ENCODE results near the gene KBTBD4.

KBTBD4 gene

DNA sequence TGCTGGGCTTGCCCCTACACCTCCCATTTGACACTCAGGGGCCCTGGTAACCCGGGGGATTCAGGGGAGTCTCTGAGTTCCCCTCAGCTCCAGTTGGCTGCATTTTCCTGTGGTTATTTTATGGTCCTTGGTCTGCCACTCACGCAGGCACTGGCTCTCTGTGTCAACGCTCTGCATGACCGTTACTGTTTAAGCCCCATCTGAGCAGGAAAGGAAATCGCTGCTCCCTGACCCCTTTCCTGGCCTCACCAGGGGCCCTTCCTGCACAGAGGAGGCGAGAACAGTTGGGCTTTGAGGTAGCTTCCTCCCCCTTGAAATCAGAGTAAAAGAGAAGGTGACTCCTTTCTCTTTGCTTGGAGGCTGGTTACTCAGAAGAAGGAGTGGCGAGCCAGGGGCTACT lies 13.0 kb upstream of the KBTBD4 start:
- in situ Hi-C loops (cut with HindIII; ENCODE audit: low sequenced_read_pairs): no loop called here

DNA sequence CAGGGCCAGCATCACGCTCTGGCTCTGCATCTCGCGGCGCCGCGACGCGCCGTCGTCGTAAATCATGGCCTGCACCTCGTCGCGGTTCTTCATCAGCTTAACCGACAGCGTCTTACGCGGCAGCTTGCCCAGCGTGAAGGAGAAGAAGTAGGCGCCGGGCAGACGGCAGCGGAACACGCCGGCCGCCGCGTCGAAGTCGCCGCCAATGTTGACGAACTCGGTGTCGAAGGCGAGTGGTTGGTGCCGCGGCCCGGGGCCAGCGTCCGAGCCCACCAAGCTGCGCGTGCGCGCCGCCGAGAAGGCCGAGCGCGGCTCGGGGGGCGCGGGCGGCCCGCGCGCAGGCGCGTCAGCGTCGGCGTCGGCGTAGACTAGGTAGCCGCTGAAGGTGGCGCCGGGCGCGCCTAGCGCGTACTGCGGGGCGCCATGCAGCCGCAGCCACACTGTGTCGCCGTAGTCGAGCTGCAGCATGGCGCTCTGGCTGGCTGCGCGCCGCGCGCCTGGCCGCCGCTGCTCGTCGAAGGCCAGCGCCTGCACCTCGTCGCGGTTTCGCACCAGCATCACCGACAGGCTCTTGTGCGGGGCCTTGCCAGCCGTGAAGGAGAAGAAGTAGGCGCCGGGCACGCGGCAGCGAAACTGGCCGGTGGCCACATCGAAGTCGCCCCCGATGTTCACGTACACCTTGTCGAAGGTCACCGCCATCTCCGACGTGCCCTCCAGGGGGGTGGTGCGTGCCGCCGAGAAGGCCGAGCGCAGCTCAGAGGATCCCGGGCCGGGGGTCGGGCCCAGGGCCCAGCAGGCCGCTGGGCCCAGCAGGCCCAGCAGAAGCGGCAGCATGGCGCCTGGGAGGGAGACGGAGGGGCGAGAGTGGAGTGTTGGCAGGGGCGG lies 11.4 kb upstream of the KBTBD4 start:
- in situ Hi-C loops (cut with HindIII; ENCODE audit: low sequenced_read_pairs): no loop called here

DNA sequence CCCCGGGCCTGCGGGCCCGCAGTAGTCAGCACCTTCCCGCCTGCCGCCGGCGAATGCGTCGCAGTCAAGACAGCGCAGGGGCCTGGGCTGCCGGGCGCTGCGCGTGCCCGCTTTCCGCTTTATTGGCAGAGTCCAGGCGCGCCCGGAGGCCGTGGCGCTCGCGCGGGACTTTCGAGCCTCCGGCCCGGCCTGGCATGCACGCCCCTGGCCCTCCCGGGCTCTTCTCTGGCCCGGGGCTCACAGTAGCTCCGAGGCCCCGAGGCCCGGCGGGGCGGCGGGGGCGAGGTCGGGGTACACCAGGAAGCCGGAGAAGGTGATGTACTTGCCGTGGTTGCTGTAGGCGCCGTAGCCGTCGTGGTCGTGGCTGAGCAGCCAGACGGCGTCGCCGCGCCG lies 10.8 kb upstream of the KBTBD4 start:
- in situ Hi-C loops (cut with HindIII; ENCODE audit: low sequenced_read_pairs): no loop called here

DNA sequence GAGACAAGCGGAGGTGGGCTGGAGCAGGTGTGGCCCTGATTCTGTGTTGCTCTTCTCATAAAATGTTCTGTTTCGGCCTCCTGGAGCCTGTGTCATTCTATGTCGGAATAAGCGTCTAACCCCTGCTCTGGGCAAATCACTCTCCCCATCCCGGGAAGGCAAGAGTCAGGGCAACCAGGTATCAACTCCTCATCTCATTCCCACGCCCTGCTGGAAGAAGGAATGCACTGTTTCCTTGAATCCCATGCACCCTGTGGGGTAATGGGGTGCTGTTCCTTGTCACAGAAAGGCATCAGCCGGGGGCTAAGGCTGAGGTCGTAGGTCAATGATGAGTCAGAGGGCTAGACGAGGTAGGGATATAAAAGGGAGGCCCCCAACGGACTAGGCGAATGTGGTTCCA lies 10.3 kb upstream of the KBTBD4 start:
- in situ Hi-C loops (cut with HindIII; ENCODE audit: low sequenced_read_pairs): no loop called here

DNA sequence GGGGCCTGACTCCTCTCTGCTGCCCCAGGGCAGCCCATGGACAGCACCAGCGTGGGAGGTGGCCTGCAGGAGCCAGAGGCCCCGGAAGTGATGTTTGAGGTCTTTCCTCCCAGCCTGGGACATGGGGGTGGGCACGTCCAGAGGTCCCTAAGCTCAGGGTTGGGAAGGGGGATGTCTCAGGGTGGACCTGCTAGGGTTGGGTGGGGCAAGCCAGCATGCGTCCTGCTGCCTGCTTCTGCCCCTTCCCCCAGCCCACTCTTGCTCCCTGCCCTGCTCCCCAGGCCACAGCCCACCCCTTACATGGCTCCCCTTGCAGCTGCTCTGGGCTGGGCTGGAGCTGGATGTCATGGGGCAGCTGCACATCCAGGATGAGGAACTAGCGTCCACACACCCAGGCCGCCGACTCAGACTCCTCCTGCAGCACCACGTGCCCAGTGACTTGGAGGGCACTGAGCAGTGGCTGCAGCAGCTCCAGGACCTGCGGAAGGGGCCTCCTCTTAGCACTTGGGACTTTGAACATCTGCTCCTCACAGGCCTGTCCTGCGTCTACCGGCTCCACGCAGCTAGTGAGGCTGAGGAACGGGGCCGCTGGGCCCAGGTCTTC lies 9.1 kb upstream of the KBTBD4 start:
- in situ Hi-C loops (cut with HindIII; ENCODE audit: low sequenced_read_pairs): no loop called here

DNA sequence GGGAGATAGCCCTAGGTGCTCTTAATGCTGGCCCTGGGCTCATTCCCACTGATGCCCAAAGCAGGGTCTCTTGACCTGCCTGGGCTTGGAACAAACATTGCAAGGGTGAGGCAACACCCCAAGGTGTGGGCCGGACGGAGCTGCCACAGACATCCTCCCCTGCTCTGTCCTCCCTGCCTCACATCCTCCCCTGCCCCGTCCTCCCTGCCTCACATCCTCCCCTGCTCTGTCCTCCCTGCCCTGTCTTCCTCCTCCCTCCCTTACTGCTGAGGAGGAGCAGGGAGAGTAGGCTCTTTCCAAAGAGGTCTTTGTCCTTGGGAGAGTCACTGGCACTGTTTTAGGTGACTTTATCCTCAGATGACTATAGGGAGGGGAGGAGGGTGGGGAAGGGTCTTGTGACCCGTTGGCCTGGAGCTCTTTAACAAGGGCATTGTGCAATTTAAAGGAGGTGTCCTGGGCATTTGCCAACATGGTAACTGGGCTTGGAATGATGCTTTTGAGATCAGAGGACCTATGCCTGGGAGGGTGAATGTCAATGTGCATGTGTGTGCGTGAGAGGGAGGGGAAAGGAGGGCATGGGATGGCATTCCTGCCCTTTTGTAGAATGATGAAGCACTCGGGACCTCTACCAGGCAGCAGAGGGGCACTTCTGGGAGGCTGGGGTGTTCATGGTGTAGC lies 8.4 kb upstream of the KBTBD4 start:
- in situ Hi-C loops (cut with HindIII; ENCODE audit: low sequenced_read_pairs): no loop called here

DNA sequence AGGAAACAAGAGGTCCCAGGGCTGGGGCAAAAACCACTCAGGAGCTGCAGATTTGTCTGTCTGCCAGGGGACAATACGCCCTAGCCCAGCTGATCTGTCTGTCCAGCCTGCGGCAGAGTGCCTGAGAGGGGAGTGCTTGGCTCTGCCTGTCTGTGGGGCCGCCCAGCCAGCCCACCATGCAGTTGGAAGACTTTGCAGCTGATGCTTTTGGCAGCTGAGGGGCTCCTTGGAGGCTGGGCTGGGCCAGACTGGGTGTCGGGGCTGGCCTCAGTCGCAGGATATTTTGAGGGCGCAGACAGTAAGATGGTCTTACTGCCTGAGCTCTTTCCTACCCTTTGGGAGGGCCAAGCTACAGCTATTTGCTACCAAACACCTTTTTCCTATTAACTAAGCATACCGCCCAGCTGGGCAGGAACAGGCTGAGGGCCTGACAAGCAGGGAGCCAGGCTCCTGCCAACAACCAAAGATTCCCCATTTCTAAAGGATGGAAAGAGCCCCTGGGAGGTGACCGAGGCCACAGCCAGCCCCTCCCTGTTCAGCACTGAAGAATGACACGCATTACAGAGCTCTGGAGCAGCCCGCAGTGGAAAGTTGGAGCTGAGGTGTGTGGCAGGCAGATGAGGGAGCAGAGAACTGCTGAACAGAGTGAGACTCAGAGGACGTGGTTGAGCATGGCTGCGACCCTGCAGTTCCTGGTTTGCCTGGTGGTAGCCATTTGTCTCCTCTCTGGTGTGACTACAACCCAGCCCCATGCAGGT lies 7.5 kb upstream of the KBTBD4 start, which contains the start of gene FAM180B:
Gene FAM180B (plus strand): TSS at position 581 of the 758 bp plus-strand sequence. CDS start 91 bp downstream, at position 672.
- in situ Hi-C loops (cut with HindIII; ENCODE audit: low sequenced_read_pairs): no loop called here

DNA sequence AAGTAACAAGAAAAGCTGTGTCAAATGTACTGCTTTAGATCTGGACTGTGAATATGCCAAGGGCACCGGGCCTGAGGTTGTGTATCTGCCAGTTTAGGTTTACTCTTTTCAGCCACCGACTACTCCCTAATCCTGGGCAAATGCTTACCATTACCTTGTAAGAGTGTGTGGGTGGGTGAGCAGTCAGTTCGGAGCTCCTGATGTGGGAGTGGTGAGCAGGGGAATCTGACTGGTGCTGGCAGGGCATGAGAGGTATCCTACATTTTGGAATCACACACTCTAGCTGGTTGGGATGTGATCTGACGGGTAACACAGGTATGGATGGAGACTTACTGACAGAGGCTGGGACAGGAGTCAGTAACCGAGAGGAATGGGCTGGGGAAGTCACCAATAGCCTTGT lies 5.1 kb upstream of the KBTBD4 start:
- in situ Hi-C loops (cut with HindIII; ENCODE audit: low sequenced_read_pairs): no loop called here

DNA sequence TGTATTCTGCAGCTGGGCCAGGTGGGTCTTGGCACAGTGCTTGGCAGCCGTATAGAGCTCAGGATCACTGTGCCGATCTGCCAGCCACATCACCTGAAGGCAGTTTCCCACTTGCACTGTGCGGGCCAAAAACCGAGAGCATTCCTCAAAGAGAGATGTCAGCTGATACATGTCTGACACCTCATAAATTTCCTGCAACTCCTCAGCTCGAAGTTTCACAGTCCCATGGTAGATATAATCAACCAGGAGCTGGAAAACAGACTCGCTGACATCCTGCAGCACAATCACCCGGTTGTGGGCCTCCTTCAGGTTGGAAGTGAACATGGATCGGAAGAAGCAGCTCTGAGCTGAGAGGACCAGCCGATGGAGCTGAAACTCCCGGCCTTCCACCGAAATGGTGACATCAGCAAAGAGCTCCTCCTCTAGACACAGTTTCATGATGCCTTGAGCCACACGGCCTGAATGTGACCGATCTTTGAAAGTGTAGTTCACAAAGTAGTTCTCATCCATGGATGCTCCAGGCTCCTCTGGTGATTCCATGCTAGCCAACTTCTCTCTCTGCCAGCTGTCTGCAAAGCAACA lies 1.2 kb downstream of the KBTBD4 start:
- in situ Hi-C loops (cut with HindIII; ENCODE audit: low sequenced_read_pairs): loop anchor here (5.0 to 10.0 kb wide), 2 partner anchors 35 to 47 kb away; no protein-coding TSS in a partner anchor

DNA sequence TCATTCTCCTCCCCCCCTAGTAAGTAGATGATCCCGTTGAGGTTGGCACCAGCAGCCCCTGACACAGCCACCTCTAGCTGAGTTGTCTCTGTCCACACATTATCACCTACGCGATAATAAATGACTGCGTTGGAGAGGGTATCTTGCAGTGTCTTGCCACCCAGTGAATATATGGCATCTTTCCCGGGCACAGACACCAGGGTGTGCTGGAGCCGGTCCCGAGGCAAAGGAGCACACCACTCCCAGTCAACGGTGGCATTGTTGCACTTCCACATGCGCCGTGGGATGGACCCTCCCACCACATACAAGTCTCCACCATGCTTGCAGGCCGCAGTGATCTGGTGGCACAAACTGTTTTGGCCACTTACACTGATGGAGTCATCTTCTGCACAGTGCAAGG lies 5.4 kb downstream of the KBTBD4 start:
- in situ Hi-C loops (cut with HindIII; ENCODE audit: low sequenced_read_pairs): loop anchor here (10.0 kb wide), 1 partner anchor 51 kb away; no protein-coding TSS in a partner anchor

DNA sequence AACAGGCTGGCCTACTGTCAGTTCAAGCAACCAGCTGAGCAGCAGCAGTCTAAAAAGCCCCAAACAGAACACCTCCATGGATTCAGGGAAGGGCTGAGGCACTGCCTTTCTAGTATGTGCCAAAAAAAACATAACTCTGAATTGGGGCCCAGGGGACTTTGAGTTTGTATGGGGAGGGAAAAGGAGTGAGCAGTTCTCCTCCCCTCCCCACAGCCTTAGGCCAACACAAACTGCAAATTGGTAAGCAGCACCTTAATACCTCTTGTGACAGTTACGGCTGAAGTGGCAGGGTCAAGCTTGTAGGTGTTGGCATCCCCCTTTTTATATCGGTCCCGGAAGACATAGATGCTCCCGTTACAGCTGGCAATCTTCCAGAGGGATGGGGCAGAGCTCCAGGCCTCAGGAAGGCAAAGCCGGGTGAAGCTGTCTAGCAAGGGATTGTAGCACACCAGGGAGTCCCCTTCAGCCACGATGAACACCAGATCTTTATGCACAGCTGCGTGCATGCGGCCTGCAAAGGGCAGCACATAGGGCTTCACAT lies 6.0 kb downstream of the KBTBD4 start:
- in situ Hi-C loops (cut with HindIII; ENCODE audit: low sequenced_read_pairs): loop anchor here (10.0 kb wide), 1 partner anchor 52 kb away; no protein-coding TSS in a partner anchor

DNA sequence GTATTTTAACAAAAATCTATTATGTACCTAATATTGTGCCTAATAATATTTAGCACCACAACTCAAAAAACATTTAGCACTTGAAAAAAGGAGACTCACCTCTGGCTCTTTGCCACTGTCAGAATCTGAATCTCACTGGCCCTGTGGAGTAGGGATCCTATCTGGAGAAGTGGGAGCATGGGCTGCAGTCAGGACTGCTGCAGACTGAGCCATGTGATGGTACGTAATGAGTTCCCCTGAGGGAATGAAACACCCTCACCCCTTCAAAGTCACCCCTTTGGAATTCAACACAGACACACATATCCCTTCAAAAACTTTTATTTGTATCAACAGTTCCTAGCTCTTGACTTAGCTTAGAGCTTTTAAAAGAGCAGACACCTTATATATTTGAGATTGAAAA lies 6.9 kb downstream of the KBTBD4 start:
- in situ Hi-C loops (cut with HindIII; ENCODE audit: low sequenced_read_pairs): loop anchor here (10.0 kb wide), 1 partner anchor 53 kb away; no protein-coding TSS in a partner anchor

DNA sequence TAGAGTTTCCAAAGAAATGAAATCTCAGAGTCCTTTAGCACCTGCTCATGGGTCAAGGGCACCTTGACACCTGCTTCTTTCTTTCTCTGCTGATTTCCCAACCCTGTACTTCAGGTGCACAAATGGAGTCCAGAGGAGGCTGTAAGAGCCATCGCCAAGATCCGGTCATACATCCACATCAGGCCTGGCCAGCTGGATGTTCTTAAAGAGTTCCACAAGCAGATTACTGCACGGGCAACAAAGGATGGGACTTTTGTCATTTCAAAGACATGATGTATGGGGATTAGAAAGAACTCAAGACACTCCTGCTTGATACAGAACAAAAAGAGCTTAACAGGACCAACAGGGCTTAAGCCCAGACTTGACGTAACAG lies 7.4 kb downstream of the KBTBD4 start:
- in situ Hi-C loops (cut with HindIII; ENCODE audit: low sequenced_read_pairs): loop anchor here (10.0 kb wide), 1 partner anchor 53 kb away; no protein-coding TSS in a partner anchor

DNA sequence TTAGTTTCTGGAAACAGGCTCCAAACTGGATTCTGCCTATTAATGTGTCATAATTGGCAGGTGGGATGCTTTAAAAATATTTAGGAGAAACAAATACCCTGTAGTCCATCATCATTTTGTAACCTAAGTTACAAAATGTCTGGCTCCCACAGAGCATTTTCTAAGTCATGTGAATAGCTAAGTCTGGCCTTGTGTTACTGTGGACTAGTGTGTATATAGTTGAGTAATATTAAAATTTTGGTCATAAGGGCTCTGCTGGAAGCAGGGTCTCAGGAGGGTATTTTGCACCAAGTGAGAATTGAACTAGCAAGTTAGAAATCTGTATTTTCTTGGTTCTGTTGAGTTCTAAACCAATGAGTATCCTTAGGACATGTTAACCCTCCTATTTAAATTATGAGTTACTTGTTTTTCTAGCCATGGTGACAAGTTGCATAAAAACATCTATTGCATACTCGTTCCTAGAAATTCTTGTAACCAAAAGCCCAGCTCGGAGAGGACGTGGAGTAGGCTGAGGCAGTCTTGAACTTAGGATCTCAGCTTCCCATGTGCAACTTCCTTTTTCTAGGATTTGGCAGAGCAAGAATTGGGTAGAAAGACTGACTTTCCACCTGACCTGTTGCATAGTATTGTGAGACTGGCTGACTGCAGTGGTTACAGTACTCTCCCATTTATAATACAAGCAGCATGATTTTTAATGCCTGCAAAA lies 8.0 kb downstream of the KBTBD4 start:
- in situ Hi-C loops (cut with HindIII; ENCODE audit: low sequenced_read_pairs): loop anchor here (10.0 kb wide), 1 partner anchor 54 kb away; no protein-coding TSS in a partner anchor

DNA sequence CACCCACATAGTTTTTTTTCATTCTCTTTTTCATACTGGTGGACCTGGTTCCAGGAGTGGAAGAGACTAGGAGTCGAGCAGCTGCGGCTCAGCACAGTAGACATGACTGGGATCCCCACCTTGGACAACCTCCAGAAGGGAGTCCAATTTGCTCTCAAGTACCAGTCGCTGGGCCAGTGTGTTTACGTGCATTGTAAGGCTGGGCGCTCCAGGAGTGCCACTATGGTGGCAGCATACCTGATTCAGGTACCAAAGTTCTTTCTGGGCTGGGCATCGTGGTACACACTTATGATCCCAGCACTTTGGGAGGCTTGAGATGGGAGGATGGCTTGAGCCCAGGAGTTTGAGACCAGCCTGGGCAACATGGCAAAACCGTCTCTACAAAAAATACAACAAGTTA lies 9.1 kb downstream of the KBTBD4 start:
- in situ Hi-C loops (cut with HindIII; ENCODE audit: low sequenced_read_pairs): loop anchor here (10.0 kb wide), 1 partner anchor 55 kb away; no protein-coding TSS in a partner anchor

DNA sequence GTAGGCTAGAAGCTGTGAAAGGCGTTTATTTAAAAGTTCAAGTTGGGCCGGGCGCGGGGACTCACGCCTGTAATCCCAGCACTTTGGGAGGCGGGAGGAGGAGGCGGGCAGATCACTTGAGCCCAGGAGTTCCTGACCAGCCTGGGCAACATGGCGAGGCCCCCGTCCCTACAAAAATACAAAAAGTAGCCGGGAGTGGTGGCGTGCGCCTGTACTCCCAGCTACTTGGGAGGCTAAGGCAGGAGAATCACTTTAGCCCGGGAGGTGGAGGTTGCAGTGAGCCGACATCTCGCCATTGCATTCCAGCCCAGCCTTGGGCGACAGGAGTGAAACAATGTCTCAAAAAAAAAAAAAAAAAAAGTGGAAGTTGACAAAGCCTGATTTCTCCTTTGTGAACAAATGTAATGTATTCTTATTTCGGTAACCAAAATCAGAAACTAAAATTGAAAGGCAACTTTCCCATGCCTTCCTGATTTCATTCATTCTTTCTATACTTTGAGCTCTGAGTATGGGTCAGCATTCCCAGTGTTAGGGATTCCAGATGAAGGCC lies 12.5 kb downstream of the KBTBD4 start:
- in situ Hi-C loops (cut with HindIII; ENCODE audit: low sequenced_read_pairs): no loop called here

DNA sequence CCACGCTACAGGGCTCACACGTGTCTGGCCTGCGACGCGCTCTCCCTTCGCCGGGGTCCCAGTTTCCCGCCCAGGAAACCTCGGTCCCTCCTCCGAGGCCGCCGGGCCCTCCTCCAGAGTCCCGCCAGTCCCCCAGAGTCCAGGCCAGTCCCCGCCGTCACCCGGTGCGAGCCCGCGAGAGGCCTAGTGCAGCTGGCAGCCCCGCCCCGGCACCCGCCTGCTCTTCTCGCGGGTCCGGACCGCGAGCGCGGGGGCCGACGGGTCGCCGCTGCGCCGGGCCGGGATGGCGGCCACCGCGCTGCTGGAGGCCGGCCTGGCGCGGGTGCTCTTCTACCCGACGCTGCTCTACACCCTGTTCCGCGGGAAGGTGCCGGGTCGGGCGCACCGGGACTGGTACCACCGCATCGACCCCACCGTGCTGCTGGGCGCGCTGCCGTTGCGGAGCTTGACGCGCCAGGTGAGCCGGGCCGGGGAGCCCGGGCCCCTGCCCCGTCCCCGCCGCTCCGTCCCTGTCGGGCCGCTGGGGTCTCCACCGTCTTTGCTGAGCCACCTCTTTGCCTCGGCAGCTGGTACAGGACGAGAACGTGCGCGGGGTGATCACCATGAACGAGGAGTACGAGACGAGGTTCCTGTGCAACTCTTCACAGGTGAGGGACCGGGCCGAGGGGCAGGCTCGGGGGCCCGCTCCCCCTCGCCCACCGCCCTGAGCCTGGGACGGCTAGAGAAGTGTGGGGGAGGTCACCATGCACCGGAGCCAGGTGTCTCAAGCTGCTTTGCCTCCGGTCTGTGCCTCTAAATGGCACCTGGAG lies 13.2 kb downstream of the KBTBD4 start, which contains the start of gene PTPMT1:
Gene PTPMT1 (plus strand): TSS at position 260 of the 809 bp plus-strand sequence. CDS start 24 bp downstream, at position 284.
- in situ Hi-C loops (cut with HindIII; ENCODE audit: low sequenced_read_pairs): no loop called here

DNA sequence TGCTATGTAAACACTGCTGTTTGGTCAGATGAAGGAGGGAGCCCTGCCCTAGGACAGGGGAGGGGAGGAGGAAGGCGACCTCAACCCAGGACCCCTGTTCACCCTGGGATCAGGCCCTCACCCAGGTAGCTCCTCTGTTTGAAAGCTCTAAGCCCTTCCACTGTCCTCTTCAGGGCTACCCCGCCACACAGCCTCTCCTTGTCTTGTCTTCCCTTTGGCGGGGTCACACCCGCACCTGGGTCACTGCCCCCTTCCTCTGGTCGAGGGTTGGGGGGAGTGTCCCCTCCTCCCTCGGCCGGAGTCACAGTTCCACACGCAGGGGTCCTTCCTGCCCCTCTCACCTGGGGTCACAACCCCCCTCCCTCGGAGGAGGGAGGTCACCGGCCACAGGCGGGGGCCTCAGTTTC lies 13.8 kb downstream of the KBTBD4 start:
- in situ Hi-C loops (cut with HindIII; ENCODE audit: low sequenced_read_pairs): no loop called here

Measured in endothelial cell of hepatic sinusoid (primary cell).